Measurements from ENCODE around the gene TM7SF2.

DNA sequence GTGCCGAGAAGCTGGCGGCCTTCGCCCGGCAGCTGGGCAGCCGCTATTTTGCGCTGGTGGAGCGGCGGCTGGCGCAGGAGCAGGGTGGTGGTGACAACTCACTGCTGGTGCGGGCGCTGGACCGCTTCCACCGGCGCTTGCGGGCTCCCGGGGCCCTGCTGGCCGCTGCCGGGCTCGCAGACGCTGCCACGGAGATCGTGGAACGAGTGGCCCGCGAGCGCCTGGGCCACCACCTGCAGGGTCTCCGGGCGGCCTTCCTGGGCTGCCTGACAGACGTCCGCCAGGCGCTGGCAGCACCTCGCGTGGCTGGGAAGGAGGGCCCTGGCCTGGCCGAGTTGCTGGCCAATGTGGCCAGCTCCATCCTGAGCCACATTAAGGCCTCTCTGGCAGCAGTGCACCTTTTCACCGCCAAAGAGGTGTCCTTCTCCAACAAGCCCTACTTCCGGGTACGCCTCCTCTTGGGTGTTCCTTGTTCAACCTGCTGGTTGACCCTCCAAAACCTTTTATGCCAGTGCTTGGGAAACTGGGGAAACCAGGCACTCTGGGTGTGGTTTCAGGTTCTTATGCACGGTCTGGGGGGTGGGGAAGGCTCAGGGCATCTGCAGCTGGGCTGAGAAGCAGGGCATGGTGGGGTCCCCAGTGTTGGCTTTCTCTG lies 3.1 kb upstream of the TM7SF2 start:
- TF ChIP-seq, protein P1, sequence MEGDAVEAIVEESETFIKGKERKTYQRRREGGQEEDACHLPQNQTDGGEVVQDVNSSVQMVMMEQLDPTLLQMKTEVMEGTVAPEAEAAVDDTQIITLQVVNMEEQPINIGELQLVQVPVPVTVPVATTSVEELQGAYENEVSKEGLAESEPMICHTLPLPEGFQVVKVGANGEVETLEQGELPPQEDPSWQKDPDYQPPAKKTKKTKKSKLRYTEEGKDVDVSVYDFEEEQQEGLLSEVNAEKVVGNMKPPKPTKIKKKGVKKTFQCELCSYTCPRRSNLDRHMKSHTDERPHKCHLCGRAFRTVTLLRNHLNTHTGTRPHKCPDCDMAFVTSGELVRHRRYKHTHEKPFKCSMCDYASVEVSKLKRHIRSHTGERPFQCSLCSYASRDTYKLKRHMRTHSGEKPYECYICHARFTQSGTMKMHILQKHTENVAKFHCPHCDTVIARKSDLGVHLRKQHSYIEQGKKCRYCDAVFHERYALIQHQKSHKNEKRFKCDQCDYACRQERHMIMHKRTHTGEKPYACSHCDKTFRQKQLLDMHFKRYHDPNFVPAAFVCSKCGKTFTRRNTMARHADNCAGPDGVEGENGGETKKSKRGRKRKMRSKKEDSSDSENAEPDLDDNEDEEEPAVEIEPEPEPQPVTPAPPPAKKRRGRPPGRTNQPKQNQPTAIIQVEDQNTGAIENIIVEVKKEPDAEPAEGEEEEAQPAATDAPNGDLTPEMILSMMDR (IDR thresholded peaks at IDR 0.05): no peak
- TF ChIP-seq POLR2A (IDR thresholded peaks at IDR 0.05): no peak
